Liver (tissue), 3 donors: Measurements from ENCODE around the gene MSN.

Experiments used
- EGR1 ChIP-seq, 2 donors: IDR thresholded peaks; 2 replicates each; pipeline ENCODE4 v1.6.1; 2016 to 2018; ENCODE audit warnings: antibody characterized with exemption in 2 of 2, low read depth in 2 of 2
- FOXA1 ChIP-seq: IDR thresholded peaks from 2 replicates; pipeline ENCODE4 v1.6.1; 2016; ENCODE audit warnings: antibody characterized with exemption
- GABPA ChIP-seq, 2 donors: IDR thresholded peaks in 1 of 2; conservative IDR thresholded peaks in 1 of 2; 2 replicates each; pipeline ENCODE4 v1.6.1; 2016; ENCODE audit warnings: antibody characterized with exemption in 2 of 2, mild to moderate bottlenecking in 1 of 2, moderate library complexity in 1 of 2
- JUND ChIP-seq, 2 donors: IDR thresholded peaks; 2 replicates each; pipeline ENCODE4 v1.6.1; 2016; ENCODE audit warnings: antibody characterized with exemption in 2 of 2
- MAX ChIP-seq: IDR thresholded peaks from 2 replicates; pipeline ENCODE4 v1.6.1; 2016; ENCODE audit warnings: antibody characterized with exemption
- SP1 ChIP-seq: IDR thresholded peaks from 2 replicates; pipeline ENCODE4 v1.6.1; 2018; ENCODE audit warnings: antibody characterized with exemption, mild to moderate bottlenecking
- TAF1 ChIP-seq: conservative IDR thresholded peaks from 2 replicates; pipeline ENCODE4 v1.6.1; 2016; ENCODE audit warnings: antibody characterized with exemption, mild to moderate bottlenecking
- YY1 ChIP-seq: IDR thresholded peaks from 2 replicates; pipeline ENCODE4 v1.6.1; 2016; ENCODE audit warnings: antibody characterized with exemption, mild to moderate bottlenecking
- TF ChIP-seq, protein P1 (sequence below): IDR thresholded peaks from 2 replicates; pipeline ENCODE4 v1.6.1; 2016; ENCODE audit warnings: antibody characterized with exemption, mild to moderate bottlenecking
- TF ChIP-seq, protein P2 (sequence below): fragments of 150-350 bp; IDR thresholded peaks from 2 replicates; pipeline ENCODE4 v1.5.1; 2017; ENCODE audit warnings: improper control_type of control experiment, low read depth, low read length; ENCODE audit not compliant: missing input control
- TF ChIP-seq, protein P3 (sequence below): IDR thresholded peaks from 2 replicates; pipeline ENCODE4 v1.6.1; 2016; ENCODE audit warnings: antibody characterized with exemption
- donor health status: healthy.
- donor health status: healthy.

DNA sequence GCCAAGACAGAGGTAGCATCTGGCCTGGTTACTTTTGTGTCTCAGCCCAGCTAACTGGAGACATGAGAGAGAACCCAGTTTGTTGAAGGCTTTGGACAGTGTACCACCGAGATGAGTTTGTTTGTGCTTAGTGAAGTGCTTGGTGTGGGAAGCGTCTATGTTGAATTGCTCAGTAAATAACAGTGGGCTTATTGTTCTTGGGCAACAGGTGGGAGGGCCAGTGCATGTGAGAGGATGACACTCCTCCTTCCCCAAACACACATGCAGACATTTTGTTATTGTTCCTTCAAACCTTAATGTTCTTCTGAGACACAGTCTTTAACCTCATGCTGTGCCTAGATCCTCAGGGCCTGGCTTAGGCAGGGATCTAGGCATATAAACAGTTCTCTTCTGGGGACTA lies 39.7 kb downstream of the MSN start:
- TF ChIP-seq SP1: no peak
- no peak for TF ChIP-seq MAX
- TF ChIP-seq TAF1: no peak
- TF ChIP-seq, protein P1, sequence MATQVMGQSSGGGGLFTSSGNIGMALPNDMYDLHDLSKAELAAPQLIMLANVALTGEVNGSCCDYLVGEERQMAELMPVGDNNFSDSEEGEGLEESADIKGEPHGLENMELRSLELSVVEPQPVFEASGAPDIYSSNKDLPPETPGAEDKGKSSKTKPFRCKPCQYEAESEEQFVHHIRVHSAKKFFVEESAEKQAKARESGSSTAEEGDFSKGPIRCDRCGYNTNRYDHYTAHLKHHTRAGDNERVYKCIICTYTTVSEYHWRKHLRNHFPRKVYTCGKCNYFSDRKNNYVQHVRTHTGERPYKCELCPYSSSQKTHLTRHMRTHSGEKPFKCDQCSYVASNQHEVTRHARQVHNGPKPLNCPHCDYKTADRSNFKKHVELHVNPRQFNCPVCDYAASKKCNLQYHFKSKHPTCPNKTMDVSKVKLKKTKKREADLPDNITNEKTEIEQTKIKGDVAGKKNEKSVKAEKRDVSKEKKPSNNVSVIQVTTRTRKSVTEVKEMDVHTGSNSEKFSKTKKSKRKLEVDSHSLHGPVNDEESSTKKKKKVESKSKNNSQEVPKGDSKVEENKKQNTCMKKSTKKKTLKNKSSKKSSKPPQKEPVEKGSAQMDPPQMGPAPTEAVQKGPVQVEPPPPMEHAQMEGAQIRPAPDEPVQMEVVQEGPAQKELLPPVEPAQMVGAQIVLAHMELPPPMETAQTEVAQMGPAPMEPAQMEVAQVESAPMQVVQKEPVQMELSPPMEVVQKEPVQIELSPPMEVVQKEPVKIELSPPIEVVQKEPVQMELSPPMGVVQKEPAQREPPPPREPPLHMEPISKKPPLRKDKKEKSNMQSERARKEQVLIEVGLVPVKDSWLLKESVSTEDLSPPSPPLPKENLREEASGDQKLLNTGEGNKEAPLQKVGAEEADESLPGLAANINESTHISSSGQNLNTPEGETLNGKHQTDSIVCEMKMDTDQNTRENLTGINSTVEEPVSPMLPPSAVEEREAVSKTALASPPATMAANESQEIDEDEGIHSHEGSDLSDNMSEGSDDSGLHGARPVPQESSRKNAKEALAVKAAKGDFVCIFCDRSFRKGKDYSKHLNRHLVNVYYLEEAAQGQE: no peak
- TF ChIP-seq, protein P2, sequence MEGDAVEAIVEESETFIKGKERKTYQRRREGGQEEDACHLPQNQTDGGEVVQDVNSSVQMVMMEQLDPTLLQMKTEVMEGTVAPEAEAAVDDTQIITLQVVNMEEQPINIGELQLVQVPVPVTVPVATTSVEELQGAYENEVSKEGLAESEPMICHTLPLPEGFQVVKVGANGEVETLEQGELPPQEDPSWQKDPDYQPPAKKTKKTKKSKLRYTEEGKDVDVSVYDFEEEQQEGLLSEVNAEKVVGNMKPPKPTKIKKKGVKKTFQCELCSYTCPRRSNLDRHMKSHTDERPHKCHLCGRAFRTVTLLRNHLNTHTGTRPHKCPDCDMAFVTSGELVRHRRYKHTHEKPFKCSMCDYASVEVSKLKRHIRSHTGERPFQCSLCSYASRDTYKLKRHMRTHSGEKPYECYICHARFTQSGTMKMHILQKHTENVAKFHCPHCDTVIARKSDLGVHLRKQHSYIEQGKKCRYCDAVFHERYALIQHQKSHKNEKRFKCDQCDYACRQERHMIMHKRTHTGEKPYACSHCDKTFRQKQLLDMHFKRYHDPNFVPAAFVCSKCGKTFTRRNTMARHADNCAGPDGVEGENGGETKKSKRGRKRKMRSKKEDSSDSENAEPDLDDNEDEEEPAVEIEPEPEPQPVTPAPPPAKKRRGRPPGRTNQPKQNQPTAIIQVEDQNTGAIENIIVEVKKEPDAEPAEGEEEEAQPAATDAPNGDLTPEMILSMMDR: no peak
- no peak for TF ChIP-seq JUND (IDR thresholded peaks at IDR 0.05)
- no peak for TF ChIP-seq FOXA1
- TF ChIP-seq, protein P3, sequence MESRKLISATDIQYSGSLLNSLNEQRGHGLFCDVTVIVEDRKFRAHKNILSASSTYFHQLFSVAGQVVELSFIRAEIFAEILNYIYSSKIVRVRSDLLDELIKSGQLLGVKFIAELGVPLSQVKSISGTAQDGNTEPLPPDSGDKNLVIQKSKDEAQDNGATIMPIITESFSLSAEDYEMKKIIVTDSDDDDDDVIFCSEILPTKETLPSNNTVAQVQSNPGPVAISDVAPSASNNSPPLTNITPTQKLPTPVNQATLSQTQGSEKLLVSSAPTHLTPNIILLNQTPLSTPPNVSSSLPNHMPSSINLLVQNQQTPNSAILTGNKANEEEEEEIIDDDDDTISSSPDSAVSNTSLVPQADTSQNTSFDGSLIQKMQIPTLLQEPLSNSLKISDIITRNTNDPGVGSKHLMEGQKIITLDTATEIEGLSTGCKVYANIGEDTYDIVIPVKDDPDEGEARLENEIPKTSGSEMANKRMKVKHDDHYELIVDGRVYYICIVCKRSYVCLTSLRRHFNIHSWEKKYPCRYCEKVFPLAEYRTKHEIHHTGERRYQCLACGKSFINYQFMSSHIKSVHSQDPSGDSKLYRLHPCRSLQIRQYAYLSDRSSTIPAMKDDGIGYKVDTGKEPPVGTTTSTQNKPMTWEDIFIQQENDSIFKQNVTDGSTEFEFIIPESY: no peak
- TF ChIP-seq YY1: no peak
- no peak for TF ChIP-seq EGR1 (IDR thresholded peaks at IDR 0.05; ENCODE audit: low read depth in 2 of 2)
- no peak for TF ChIP-seq GABPA (IDR thresholded peaks at IDR 0.05 in 1 of 2, conservative IDR thresholded peaks at IDR 0.05 in 1 of 2)
